Aorta (tissue), 5 donors: ENCODE data around the gene TEFM. TPM values are rescaled to one million over a fixed set of nuclear protein-coding genes. Genes with fewer than 3 reads are reported as not detected.

Experiments used
- ATAC-seq: fragments of 200-7000 bp; cut with Tn5 transposase; one replicate; pipeline ENCODE4 v1.9.1; 2022; ENCODE audit warnings: moderate library complexity; ENCODE audit not compliant: low FRiP score
- DNase-seq, 2 donors: peaks; one replicate each; pipeline ENCODE4 v3.0.0-alpha.2; 2020
- H3K27ac ChIP-seq, 2 donors: one replicate each; pipeline ENCODE4 v1.5.1; 2013; ENCODE audit warnings: low read length in 2 of 2, mild to moderate bottlenecking in 2 of 2, moderate library complexity in 2 of 2, control low read depth in 1 of 2, inconsistent platforms in 1 of 2, low read depth in 1 of 2
- H3K27me3 ChIP-seq, 2 donors: one replicate each; pipeline ENCODE4 v1.6.1; 2013; ENCODE audit warnings: control low read depth in 1 of 2, low read length in 1 of 2, mild to moderate bottlenecking in 1 of 2, moderate library complexity in 1 of 2; ENCODE audit not compliant: insufficient read depth in 2 of 2, control insufficient read depth in 1 of 2
- H3K36me3 ChIP-seq, 2 donors: one replicate each; pipeline ENCODE4 v1.6.1; 2013; ENCODE audit warnings: control low read depth in 1 of 2, low read length in 1 of 2, mild to moderate bottlenecking in 1 of 2; ENCODE audit not compliant: insufficient read depth in 2 of 2, control insufficient read depth in 1 of 2
- H3K4me1 ChIP-seq, 2 donors: one replicate each; pipeline ENCODE4 v1.6.1; 2013; ENCODE audit warnings: low read length in 2 of 2, control low read depth in 1 of 2, mild to moderate bottlenecking in 1 of 2, moderate library complexity in 1 of 2; ENCODE audit not compliant: insufficient read depth in 2 of 2, control insufficient read depth in 1 of 2
- H3K4me3 ChIP-seq, 2 donors: one replicate each; pipeline ENCODE4 v1.5.1; 2013; ENCODE audit warnings: low read length in 2 of 2, control low read depth in 1 of 2, mild to moderate bottlenecking in 1 of 2
- H3K9me3 ChIP-seq: one replicate; pipeline ENCODE4 v1.6.1; 2013; ENCODE audit warnings: mild to moderate bottlenecking, low read length; ENCODE audit not compliant: control insufficient read depth
- WGBS, 2 donors: extraction: QIAGEN DNeasy Blood & Tissue Kit; methylation state at CpG; one replicate each; pipeline ENCODE4 v1.1.7; 2013; 5-methylcytosine and 5-hydroxymethylcytosine counted together
- intact Hi-C, 2 donors: fragments of 100-400 bp; cut with DNase I; formaldehyde crosslinking; loops; one replicate each; pipeline versions ENCODE4 v1.14.2 to v1.15.0; 2022
- polyA plus RNA-seq, 2 donors: library from polyadenylated mRNA; stranded (reverse); fragments of 200-250 nt; gene quantifications; one replicate each; pipeline ENCODE4 v1.2.3, GENCODE V29; 2013
- total RNA-seq, 2 donors: library from RNA; stranded (reverse); fragmentation: NEBNext Ultra II Directional; extraction: Animal tissue kit (Norgen Biotek cat#: 25700); gene quantifications; one replicate each; pipeline ENCODE4 v1.2.1, GENCODE V29; 2021
- donor health status: healthy with polysubstance abuse.
- donor health status: Bipolar disorder and iron deficiency.
- donor health status: DM: no; HTN: no; CAD: no.
- donor health status: DM: no; HTN: no; CAD: no.
- donor health status: DM: yes; HTN: yes; CAD: no.

Gene TEFM
- total and polyA plus RNA-seq, 4 donors = 11.4 to 15.8 (median 12.6) TPM

DNA sequence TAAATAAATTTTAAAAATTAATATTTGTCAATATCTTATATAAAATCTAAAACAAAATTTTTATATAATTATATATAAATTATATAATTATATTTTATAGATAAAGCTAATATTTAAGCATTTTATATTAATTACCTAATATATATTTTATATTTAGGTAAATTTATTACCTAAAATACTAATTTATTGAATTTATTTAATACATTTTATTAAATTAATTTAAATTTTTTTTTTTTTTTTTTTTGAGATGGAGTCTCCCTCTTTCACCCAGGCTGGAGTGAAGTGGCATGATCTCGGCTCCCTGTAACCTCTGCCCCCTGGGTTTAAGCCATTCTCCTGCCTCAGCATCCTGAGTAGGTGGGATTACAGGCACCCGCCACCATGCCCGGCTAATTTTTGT is 51.9 kb downstream of the TEFM start:
- Histone ChIP-seq H3K4me3 (no peak overlapping the region), H3K9me3 (no peaks in the 10 kb centered on the region), H3K36me3 (no peaks in the 10 kb centered on the region), H3K27ac (no peak overlapping the region), H3K4me1 (no peaks in the 10 kb centered on the region), H3K27me3 (no peaks in the 10 kb centered on the region)
- intact Hi-C loops = no loop called here
- DNase-seq (no peak), ATAC-seq (no peak)
- WGBS, 2 donors = 98% methylated on average over 3 of the region's 3 CpGs

Other genes starting within 250 kb of the TEFM start
- gene CRLF3, start 81.5 kb downstream of the TEFM start, total RNA-seq = 10 to 100 TPM; 11.3 to 19.0 TPM
- 1 to 10 TPM; 4.3 to 6.5 TPM for gene CRLF3, start 81.5 kb downstream of the TEFM start, polyA plus RNA-seq
- gene ATAD5, start 74.3 kb downstream of the TEFM start, total RNA-seq = 1 to 10 TPM; 1.2 to 1.6 TPM
- gene ATAD5, start 74.3 kb downstream of the TEFM start, polyA plus RNA-seq = under 1 TPM in 1 of 2 donors, not detected in 1; 0.28 TPM
- 10 to 100 TPM; 21.9 to 44.6 TPM for gene ADAP2, start 15.7 kb upstream of the TEFM start, total RNA-seq
- 10 to 100 TPM in 1 of 2 donors, 1 to 10 TPM in 1; 3.8 to 11.6 TPM for gene ADAP2, start 15.7 kb upstream of the TEFM start, polyA plus RNA-seq
- gene RNF135, start 64.8 kb upstream of the TEFM start, total RNA-seq = 10 to 100 TPM; 18.8 to 32.4 TPM
- gene RNF135, start 64.8 kb upstream of the TEFM start, polyA plus RNA-seq = 10 to 100 TPM; 16.6 to 16.8 TPM
- 10 to 100 TPM; 74.5 to 93.9 TPM for gene NF1, start 188.7 kb upstream of the TEFM start, total RNA-seq
- gene NF1, start 188.7 kb upstream of the TEFM start, polyA plus RNA-seq = 10 to 100 TPM in 1 of 2 donors, 1 to 10 TPM in 1; 4.1 to 15.5 TPM